Stimulated activated CD8-positive, alpha-beta memory T cell treated with anti-CD3 and anti-CD28 coated beads, Interleukin-4, amount 100 ng/mL, for 24 hours (primary cell): Measurements from ENCODE around the gene ACOT12.
"Not testable (repeated sequence)": the region's sequence is repeated elsewhere in the genome, so short reads cannot be mapped to it uniquely, and the experiment has no call there.

Experiments used
- DNase-seq: peaks from one replicate; pipeline ENCODE4 v3.0.0-alpha.2; 2020; ENCODE audit warnings: low read depth

ACOT12 gene

DNA sequence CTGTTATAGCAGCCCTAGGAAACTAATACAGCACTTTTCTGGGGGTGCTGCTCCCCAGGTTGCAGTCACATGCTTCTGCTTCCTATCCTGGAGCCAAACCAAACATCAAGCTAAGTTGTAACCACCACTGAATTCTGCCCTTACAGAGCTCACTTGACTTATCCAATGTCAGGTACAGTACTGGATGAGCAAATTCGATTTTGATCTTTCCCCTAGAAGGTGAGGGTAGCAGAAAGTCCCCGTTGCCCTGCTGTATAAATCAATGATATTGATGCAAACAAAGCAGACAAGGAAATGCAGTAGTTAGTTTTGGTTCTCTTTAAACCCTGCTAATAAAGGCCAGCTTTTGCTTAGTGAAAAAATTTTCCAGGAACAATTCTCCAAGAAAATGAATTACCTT, 56.1 kb downstream of the ACOT12 start:
- no peak for DNase-seq

DNA sequence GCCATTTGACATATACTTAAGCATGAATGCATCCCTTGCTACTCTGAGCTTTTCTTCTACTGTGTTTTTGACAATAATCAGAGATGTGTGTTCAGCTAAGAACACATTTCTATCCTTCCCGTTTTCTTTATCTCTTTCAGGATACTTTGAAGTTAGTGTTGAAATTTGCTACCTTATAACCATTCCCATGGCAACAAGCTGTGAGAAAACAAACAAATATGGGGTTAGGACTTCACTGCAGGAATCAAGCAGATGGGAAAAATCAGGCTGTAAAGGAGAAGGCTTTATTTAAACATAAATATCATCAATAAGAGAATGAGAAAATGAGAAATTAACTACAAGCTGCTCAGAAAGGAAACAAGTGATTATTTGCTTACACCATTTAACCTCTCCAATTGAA, 57.4 kb downstream of the ACOT12 start:
- no peak for DNase-seq

DNA sequence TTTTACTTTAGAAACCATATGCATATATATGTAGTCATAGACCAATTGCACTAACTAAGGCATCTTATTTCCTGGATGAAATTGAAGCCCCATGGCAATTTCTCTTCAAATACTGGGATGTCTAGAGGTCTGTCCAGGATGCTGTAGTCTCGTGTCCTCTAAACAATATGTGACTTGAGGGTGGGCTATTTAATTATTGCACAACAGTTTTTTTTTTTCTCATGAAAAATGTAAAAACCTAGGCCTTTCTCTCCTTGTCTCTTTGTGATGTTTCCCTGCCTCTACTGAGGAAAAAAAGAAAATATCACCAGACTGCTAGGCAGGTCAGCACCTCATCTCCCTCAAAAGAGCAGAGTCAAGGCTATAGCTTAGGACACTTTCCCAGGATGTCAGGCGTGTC, 58.0 kb downstream of the ACOT12 start:
- no peak for DNase-seq

DNA sequence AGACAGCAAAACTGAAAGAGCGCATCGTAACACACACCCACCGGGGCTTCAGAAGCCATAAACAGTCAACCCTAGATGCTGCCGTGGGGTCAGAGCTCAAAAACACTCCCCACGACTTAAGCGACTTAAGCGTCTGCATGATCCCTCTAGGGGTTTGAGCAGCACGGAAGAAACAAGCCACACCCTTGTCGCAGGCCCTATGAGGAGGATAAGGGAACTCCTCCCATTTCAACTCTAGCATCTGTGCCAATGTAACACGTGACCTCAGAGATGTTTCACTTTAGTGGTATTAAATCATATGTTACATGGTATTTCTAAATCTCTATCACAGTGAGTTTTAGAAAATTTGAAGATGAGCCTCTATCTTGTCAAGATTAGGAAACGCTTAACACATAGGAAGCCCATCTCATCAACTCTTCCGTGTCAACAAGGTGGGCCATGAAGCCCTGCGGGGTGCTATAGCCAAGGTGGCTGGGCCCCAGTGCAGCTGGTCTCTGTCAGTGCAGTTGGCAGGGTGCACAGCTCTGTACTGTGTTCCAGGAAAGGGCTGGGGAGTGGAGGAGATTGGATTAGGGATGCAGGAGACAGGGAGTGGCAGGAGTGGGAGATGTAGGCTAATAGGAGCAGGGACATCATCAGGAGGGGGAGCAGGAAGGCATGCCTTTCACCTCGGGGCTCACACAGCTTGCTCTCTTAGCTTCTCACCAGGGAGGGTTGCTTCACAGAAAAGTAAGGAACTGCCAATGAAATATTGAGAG, 59.5 kb downstream of the ACOT12 start:
- DNase-seq = no peak

- DNase-seq = no peak
Measured at GRCh38 chr5:81326554-81326953, 67.4 kb downstream of the ACOT12 start.

DNA sequence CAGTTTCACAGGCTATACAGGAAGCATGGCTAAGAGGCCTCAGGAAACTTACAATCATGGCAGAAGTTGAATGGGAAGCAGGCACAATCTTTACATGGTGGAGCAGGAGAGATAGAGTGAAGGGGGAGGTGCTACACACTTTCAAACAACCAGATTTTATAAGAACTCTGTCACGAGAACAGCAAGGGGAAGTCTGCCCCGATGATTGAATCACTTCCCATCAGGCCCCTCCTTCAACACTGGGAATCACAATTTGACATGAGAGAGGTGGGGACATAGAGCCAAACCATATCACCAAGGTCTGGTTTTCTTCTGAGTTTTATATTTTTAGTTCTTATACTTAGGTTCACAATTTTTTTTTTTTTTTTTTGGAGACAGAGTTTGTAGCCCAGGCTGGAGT, 76.4 kb downstream of the ACOT12 start:
- no peak for DNase-seq

- DNase-seq = no peak
Measured at GRCh38 chr5:81316571-81316970, 77.4 kb downstream of the ACOT12 start.

- no peak for DNase-seq
Measured at GRCh38 chr5:81315830-81316229, 78.1 kb downstream of the ACOT12 start.

- DNase-seq = no peak
Measured at GRCh38 chr5:81315336-81315735, 78.6 kb downstream of the ACOT12 start.

DNA sequence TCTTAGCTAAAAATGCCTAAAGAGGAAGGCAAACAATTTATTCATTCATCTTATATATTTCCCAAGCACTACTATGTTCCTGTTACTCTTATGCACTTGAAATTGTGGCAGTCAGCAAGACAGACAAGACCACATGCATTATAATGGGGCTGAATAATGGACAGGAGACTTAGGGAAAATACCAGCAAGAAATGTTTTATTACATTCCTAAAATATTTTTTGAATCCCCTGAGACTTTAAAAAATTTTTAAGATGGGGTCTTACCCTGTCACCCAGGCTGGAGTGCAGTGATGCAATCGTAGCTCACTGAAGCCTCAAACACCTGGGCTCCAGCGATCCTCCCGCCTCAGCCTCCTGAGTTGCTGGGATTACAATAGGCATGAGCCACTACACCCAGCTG, 79.4 kb downstream of the ACOT12 start:
- DNase-seq = no peak

- no peak for DNase-seq
Measured at GRCh38 chr5:81313686-81314085, 80.2 kb downstream of the ACOT12 start.

- DNase-seq = no peak
Measured at GRCh38 chr5:81313278-81313677, 80.7 kb downstream of the ACOT12 start.

DNA sequence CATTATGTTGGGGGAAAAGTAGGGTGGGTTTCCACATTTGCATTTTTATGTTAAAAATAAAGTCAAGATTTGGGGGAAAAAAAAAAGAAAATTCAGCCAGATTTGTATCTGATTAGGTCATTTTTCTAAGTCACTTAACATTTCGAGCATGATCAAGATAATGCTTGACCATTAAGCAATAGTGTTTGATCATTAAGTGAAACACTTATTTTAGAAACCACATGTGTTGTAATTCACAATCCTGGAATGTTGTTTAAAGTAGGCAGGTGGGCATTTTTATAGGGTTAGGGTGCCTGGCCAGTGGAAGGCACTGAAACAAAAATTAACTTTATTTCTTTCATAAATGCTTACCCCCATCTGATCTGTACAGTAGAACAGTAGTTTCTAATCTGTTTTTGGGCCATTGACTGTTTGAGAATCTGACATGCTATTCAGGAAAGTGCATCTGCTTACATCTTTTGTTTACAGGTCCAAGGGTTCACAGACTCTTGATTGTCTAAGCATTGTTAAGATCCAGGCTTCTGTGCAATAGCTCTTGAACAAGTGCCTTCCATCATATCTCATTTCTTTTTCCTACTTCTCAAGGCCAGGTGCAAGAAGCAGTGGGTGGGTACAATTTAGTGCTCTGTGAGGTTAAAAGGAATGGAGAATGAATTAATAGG, 83.4 kb downstream of the ACOT12 start:
- no peak for DNase-seq

DNA sequence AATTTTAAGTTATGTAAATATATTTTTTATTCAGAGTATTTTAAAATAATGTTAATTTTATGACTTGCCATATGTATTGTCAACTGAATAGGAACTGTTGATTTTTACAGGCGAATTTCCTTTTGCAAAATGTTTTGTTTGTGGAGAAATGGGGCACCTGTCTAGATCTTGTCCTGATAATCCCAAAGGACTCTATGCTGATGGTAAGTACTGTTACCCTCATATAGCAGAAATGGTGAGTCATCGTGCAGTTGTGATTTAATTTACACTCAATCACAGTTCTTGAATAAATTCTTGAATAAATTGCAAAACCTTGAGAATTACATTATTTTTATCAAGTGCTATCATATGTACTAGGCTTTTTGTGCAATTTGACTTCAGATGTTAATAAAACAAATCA, 85.1 kb downstream of the ACOT12 start:
- DNase-seq = no peak

DNA sequence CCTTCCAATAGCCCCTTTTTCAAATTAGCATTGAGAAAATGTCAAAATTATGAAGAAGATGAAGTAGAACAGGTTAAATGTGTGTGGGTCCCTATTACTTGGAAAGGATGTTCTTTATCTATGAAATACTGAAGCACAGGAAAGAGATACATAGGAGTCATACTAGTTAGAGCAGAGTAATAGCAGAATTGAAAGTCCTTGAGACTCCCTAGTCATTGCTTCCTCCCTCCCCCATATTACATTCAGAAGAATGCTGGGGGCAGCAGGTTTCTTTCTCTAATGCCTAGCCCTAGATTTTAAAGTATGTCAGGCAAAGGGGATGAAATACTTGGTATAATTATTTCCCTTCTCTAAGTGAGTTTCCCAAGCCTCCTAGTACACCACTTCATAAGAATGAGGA, 88.1 kb downstream of the ACOT12 start:
- no peak for DNase-seq

GRCh38 chr5:81303563-81303962, 90.4 kb downstream of the ACOT12 start:
- no peak for DNase-seq

DNA sequence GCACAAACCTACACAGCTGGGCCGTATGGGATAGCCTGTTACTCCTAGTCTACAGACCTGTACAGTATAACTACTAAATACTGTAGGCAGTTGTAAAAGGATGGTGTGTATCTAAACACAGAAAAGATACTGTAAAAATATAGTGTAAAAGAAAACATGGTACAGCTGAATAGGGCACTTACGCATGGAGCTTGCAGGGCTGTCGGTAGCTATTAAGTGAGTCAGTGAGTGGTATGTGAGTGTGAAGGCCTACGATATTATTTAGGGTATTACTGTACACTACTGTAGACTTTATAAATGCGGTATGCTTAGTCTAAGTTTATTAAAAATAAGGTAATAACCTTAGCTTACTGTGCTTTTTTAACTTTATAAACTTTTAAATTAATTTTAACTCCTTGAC, 91.3 kb downstream of the ACOT12 start:
- DNase-seq = no peak

- DNase-seq = peak; percentile 87
Measured at GRCh38 chr5:81301271-81302015, 92.5 kb downstream of the ACOT12 start, which contains the start of gene ZCCHC9. TSS of gene ZCCHC9 (plus strand) at chr5:81301587. CDS start at chr5:81304758, 3,171 bp downstream.

- DNase-seq = no peak
Measured at GRCh38 chr5:81300921-81301270, 93.0 kb downstream of the ACOT12 start.

DNA sequence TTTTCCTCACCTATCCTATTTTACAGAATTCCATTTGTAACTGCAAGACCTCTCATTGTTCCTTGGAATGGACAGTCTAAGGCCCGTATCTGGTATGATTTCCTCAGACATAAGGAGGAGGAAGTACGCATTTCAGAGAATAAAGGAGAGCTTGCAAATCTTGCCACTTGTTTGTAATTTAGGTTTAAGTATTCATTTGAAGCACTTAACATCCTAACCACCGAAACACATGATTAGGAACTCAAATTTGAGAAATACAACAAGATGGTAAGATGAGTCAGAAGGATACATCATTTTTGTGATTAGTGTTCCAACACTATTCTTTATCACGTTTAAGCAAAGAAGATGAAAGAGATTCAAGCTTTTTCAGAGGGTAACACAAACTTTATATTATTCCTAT, 96.4 kb downstream of the ACOT12 start:
- DNase-seq = no peak

GRCh38 chr5:81294021-81294420, 99.9 kb downstream of the ACOT12 start:
- DNase-seq = not testable (repeated sequence)

DNA sequence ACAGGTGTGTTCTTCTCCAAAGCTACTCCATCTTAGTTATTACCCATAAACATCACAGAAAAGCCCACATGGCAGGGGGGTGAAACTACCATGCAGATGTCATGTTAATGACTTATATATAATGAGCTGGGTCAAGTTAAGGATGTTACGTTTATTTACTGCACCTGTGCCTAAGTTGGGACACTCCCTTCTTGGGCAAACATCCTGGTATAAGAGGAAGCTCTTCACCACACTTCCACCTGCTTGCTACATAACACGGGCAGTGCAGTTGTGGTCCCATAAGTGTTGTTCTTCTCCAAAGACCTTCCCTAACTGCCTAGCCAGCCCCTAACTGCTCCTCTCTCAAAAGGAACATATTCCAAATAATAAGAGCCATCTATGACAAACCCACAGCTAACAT, 101.8 kb downstream of the ACOT12 start:
- no peak for DNase-seq

GRCh38 chr5:81290146-81290545, 103.8 kb downstream of the ACOT12 start:
- no peak for DNase-seq
